HG03280 (cell line): Measurements from ENCODE around the gene ANKRD16.
"Not testable (repeated sequence)": the region's sequence is repeated elsewhere in the genome, so short reads cannot be mapped to it uniquely, and the experiment has no call there.

Experiments used
- ATAC-seq: cut with Tn5 transposase; IDR thresholded peaks from one replicate; pipeline ENCODE4 v1.9.1; 2021; ENCODE audit warnings: mild to moderate bottlenecking, moderate library complexity; ENCODE audit not compliant: unreplicated experiment

The ANKRD16 gene

DNA sequence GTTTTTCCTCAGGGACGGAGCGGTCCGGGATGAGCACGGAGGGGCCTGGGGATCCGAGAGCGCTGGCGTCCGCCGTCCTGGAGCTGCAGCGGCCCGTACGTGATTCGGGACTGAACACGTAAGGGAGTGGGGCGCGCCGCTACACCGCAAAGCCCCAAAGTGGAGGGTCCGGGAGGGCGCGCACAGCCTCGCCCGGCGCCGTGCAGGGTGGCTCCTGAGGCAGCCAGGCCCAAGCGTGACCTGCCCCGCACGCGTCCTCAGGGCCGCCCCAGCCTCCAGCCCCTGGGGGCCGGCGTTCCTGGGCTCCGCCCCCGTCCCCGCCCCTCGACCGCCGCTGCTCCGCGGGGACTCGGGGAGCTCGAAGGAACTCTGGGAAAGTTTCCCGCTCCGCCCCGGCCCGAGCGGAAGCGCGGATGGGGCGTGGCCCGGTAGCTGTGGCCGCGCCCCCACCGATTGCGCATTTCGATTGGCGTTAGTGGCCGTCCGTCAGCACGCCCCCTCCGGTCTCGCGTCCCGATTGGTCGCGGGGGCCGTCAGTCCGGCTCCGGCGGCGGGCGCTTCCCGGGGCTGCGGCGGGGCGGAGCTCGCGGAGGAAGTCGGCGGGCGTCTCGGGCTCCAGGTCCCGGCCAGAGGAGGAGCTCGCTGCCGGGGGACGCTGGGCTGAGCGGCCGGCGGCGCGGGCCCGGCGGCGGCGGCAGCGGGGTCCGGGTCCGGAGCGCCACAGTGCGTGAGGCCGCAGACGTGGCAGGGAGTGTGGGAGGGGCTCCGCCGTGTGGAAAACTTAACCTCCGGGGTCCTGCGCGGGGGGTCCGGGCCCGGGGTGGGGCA, at the start of gene ANKRD16, which contains the start of gene FBH1:
Gene ANKRD16 (minus strand): TSS at position 270 of the 828 bp plus-strand sequence. CDS start 539 bp downstream, outside the sequence.
Gene FBH1 (plus strand): TSS at position 620 of the 828 bp plus-strand sequence. CDS start 103 bp downstream, at position 723.
- peak; percentile 87 for ATAC-seq

DNA sequence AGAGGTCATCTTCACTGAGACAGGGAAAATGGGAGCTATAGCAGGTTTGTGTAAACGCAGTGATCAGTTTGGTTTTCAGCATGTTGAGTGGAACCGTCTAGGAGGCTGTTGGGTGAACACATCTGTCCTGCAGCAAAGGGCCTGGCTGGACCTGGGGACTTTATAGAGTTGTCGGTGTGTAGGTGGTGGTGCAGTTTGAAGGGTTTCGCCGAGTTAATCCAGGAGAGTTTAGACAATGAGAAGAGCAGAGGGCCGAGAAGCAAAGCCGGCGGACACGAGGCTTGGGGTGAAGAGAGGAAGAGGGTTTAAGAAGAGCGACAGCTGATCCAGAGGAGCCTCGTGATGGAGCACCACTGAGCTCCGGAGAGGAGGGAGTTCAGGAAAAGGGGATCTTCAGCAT, 48.6 kb upstream of the ANKRD16 start:
- ATAC-seq = no peak

DNA sequence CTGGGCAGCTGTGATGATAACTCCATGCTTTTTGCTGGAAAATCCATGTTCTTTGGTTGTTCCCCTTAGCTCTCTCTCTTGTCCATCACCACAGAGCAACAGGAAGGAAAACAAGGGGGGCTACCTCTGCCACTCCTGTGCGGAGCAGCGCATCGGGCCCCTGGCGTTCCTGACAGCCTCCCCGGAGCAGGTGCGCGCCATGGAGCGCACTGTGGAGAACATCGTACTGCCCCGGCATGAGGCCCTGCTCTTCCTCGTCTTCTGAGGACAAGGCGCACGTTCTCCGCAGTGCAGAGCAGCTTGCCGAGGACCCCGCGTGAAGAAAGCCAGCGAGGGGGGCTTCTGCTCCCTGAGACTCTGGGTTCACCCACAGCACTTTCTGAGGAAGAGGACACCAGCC, 47.3 kb upstream of the ANKRD16 start:
- ATAC-seq = no peak

DNA sequence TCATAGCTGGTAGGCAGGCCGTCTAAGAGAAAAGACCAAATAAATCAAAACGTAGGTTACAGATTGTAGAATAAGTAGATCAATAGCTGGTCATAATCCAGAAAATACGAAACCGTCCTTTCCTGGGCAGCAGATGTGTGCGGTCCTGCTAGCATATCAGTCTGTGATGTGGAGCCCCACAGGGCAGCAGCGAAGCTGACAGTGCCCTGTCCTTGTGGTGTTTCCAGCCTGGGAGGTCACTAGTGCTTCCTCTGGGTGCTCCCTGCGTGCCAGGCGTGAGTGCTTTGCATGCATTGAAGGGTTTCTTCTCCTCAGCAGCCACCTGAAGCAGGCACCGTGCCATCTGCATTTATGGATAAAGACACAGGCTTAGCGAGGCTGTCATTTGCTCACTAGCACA, 45.9 kb upstream of the ANKRD16 start:
- no peak for ATAC-seq

DNA sequence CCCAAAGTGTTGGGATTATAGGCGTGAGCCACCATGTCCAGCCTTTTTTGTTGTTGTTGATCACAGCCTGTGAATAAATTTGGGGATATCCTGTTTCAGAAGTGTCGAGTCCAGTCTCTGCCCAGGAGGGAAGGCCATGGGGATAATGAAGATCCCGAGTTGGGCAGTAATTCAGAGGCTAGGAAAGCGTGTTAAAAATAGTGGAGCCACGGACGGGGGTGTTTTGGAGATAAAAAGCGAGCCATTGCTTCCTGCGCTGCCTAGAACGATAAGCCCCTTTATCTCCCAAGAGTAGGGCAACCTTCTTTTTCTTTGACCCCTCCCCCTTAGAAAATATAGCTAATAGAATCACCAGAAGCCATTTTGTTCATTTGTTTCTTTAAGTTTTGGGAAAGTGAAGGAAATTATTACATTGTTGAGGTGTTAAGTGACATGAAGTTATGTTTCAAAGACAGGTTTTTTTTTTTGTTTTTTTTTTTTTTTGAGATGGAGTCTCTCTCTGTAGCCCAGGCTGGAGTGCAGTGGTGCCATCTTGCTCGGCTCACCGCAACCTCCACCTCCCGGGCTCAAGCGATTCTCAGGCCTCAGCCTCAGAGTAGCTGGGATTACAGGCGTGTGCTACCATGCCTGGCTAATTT, 44.3 kb upstream of the ANKRD16 start:
- ATAC-seq = no peak

DNA sequence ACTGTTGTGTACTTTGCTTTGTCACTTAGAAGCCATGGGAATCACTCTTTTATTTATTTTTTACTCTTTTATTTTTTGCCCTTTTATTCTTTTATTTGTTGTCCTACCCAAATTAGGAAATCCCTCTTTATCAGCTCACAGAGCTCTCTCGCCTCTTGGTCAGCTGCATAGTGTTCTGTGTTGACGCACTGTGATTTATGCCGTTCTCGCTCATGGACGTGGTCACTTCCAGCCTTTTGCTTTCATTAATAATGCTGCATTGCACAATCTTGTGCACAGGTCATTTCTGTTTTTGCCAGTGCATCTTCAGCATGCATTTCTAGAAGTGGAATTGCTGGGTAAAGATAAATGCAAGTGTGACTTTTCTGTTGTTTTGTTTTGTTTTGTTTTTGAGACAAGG, 42.7 kb upstream of the ANKRD16 start:
- no peak for ATAC-seq

DNA sequence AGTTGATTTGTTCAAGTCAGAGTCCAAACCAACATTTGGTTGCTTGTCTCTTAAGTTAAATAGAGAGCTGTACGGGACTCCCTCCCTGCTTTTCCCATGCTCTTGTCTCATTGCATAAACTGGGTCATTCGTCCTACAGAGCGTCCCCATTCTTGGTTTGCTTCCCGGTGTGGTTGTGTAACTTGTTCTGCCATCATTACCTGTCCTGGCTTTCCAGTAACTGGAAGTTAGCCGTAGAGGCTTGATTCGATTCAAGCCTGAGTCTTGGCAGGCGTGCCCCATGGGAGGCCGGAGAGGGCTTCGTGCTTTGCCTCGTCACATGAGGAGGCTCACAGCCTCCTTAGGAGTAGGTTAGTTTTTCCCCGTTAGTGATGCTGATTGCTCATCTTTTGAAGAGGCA, 40.6 kb upstream of the ANKRD16 start:
- no peak for ATAC-seq

DNA sequence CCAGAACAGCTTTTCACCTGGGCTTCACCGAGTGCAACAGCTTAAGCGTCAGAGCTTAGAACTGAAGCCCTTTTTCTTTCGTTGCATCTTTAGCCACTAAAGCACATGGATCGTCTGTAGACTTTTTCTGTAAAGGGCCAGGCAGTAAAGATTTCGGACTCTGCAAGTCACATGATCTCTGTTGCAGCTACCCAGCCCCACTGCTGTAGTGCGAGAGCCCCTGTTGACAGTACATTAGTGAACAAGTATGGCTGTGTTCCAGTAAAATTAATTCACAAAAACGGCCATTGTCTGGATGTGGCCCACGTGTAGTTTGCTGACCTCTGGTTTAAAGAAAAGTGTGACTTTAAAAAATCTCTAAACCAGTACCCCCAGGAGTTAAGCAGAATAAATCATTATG, 39.7 kb upstream of the ANKRD16 start:
- ATAC-seq = no peak

DNA sequence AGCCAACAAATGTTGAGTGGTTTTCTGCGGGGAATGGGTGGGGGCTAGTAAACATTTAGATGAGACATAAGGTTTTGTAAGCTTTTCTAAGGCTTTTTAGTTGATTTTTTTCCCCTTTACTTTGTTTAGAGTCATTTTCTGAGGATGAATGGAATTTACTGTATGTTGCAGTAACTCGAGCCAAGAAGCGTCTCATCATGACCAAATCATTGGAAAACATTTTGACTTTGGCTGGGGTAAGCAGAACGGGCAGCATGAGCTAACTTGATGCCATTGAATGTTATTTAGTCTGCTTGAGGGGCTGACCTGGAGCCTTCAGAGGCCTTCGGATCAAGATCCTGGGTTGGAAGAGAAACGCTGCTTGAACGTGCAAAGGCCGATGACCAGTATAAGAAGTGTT, 37.6 kb upstream of the ANKRD16 start:
- ATAC-seq = no peak

DNA sequence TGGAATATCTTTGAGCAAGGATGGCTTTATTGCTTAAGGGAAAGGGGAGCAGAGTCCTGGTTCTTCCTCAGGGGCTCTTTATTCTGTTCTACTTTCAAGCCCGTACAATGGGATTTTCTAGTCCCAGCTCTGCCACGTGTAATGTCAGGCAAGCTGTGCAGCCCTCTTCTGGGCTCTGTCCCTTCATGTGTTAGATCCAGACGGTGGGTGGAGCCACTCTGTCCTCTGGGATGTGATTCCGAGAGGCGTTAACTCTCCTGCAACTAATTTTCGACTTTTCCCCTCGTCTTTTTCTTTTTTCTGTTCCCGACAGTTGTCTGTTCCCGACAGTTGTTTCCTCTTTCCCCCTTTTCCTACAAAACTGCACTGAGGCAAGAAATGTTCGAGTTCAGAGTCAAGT, 35.2 kb upstream of the ANKRD16 start:
- ATAC-seq = no peak

DNA sequence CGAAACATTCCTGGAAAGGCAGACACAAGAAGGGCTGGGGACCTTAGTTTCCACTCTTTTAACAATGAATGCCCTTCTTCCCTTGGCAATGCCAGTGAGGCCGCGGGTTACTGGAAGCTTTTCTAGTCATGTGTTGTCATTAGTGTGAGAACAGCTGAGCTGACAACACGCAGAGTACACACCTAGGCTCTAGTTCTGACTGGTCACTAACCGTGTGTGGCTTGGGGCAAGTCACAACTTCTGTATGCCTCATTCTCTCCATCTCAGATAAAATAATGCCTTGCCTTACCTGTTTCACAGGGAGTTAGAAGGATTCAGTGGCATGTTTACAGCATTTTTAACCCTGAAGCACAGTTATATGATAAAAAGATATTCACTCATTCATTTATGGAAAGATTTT, 32.1 kb upstream of the ANKRD16 start:
- ATAC-seq = no peak

DNA sequence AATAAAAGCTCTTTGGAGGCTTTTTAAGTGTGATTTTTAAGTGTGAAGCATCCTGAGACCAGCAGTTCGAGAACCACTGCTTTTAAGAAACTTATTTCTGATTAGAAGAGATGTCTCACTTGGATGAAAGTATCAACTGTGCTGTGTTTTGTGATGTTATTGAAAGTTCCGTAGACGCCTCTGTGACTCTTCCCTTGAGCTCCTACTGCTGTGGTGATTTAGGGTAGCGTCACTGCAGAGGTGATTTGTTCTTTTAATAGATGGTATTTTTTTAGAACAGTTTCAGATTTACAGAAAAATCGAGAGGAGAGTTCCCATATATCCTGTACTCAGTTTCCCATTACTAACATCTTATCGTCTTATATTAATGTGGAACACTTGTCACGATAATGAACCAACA, 29.9 kb upstream of the ANKRD16 start:
- no peak for ATAC-seq

DNA sequence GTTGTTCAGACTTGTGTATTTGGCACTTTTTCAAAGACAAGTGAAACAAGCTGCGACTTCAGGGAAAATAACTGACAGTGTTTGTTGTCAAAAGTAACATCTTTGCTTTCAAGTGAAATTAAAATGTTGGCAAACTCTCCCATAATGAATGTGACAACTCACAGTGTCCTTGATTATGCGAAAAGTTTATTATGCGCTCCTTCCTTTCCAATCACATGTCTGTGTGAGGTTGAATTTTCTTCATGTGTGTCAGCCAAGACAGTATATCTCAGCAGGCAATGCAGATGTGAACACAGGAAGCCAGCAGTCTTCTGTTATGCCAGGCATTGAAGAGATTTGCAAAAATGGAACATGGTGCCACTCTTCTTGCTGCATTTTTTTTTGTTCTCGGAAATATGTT, 29.1 kb upstream of the ANKRD16 start:
- no peak for ATAC-seq

DNA sequence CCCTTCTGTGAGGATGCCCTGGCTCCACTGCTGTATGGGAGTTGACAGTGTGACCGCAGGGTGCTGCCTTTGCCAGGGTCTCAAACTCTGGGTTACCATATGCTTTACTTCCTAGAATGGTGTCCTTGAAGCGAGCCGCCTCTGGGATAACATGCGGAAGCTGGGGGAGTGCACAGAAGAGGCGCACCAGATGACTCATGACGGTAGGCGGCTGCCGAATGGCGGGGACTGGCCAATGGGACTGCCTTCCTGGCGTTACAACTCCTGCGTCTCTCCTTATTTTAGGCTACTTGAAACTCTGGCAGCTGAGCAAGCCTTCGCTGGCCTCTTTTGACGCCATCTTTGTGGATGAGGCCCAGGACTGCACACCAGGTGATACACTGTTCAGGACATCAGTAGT, 27.6 kb upstream of the ANKRD16 start:
- ATAC-seq = no peak

DNA sequence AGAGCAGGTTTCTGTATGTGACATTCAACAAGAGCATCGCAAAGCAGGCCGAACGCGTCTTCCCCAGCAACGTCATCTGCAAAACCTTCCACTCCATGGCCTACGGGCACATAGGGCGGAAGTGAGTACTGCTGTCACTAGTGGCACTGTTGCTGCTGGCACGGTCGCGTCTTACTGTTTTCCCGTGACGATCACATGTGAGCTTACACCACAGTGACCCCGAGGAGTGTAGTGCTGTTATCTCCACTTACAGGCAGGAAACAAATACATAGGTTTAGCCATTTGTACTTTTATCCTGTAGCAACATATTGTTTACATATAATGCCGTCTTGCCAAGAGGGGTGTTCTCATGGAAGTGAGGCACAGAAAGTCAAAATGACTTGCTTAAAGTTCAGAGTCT, 25.8 kb upstream of the ANKRD16 start:
- ATAC-seq = no peak

DNA sequence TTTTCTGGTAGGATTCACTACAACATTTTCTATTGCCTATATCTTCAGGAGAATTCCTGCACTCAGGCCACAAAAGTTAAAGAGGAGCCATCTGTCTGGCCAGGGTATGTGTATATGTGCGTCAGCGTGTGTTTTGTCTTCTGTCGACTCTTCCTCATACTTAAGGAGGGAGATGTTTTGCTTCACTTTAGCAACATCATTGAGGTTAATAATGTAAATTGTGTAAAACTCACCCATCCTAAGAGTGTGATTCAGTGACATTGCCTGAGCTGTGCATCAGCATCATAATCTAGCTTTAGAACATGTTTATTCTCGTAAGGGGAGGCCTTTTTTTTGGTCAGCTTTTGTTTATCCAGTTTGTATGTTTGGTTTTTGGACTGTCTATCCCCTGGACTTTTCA, 24.0 kb upstream of the ANKRD16 start:
- no peak for ATAC-seq

DNA sequence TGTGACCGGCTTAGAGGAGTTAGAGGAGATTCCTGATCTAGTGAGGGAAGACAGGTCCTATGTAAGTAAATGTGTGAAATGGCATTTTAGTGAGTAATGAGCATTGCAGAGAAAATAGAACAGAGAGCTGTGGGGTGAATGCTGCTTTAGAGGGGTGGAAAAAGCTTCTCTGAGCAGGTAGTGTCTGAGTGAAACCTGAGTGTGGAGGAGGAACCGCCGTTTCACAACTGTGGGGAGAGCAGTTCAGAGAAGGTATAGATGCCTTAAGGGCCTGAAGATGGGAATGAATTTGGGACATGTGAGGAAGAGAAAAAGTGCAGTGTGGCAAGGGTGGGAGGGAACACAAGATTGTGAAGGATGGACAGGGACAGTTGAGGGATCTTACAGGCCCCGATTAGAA, 22.0 kb upstream of the ANKRD16 start:
- ATAC-seq = no peak

DNA sequence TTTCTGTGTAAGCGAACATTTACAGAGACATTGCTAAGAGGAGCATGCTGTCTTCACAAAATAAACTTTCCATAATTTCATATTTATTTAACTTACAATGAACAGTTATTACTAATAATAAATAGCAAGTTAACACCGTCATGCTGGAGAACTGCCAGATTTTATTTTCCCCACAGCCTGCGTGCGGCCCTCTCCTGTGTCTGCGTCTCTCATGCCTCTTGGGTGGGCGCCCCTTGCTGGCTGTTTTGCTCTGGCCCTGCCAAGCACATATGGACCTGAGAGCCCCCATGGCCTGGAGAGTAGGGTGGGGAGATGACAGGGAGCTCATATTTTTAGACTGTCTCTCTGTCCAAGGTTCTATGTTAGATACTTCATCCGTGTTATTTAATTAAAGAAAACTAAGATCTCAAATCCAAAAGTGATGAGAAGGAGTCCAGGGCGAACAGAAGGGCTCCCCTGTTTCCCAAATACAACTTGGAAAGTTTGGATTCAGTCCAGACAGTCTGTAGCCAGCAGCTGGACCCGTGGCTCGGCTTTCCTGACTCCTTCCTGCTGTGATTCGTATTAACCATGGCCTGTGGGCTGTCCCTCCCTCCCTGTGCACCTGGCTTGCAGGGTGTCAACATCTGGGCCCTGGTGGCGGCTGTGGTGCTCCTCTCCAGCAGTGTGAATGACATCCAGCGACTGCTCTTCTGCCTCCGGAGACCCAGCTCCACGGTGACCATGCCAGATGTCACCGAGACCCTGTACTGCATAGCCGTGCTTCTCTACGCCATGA, 20.8 kb upstream of the ANKRD16 start:
- ATAC-seq = no peak

DNA sequence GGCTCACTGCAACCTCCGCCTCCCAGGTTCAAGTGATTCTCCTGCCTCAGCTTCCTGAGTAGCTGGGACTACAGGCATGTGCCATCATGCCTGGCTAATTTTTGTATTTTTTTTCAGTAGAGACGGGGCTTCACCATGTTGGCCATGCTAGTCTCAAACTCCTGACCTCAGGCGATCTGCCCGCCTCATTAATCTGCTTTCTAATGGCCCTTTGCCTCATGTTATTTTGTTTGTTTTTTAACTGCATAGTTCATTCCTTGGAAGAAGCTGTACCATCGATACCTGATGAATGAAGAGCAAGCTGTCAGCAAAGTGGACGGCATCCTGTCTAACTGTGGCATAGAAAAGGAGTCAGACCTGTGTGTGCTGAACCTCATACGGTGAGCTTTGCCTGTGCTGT, 19.0 kb upstream of the ANKRD16 start:
- not testable (repeated sequence) for ATAC-seq

DNA sequence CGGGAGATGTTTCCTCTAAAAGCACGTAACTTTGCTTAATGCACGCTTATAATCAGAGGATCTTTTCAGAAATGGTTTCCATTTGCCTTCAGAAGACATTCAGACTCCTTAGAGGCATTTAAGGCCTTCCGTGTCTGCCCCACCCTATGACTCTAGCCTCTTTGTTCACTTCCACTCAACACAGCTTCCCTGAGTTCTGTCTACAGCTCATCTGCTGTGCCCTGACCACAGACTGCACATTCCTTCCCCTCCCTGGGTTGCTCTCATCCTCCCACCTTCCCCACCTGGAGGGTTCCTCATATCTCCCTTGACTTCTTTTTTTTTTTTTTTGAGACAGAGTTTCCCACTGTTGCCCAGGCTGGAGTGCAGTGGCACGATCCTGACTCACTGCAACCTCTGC, 17.0 kb upstream of the ANKRD16 start:
- ATAC-seq = no peak

DNA sequence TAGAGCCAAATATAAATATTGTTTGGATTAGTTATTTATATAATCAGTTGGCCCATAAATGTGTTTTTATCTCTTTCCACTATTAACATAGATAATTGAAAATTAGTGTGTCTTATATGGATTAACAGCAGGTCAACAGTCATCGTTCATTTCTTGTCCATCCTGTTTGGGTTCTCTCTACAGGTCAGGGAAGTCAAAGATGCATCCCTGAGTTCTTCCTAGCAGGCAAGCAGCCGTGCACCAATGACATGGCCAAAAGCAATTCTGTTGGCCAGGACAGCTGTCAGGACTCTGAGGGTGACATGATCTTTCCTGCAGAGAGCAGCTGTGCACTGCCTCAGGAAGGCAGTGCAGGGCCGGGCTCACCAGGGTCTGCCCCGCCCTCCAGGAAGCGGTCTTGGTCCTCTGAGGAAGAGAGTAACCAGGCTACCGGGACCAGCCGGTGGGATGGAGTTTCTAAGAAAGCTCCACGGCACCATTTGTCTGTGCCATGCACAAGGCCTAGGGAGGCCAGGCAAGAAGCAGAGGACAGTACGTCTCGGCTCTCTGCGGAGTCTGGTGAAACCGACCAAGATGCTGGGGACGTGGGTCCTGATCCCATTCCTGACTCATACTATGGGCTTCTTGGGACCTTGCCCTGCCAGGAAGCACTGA, 16.3 kb upstream of the ANKRD16 start:
- no peak for ATAC-seq
